Measurements from ENCODE around the gene LAP3.

- TF ChIP-seq, protein P1, sequence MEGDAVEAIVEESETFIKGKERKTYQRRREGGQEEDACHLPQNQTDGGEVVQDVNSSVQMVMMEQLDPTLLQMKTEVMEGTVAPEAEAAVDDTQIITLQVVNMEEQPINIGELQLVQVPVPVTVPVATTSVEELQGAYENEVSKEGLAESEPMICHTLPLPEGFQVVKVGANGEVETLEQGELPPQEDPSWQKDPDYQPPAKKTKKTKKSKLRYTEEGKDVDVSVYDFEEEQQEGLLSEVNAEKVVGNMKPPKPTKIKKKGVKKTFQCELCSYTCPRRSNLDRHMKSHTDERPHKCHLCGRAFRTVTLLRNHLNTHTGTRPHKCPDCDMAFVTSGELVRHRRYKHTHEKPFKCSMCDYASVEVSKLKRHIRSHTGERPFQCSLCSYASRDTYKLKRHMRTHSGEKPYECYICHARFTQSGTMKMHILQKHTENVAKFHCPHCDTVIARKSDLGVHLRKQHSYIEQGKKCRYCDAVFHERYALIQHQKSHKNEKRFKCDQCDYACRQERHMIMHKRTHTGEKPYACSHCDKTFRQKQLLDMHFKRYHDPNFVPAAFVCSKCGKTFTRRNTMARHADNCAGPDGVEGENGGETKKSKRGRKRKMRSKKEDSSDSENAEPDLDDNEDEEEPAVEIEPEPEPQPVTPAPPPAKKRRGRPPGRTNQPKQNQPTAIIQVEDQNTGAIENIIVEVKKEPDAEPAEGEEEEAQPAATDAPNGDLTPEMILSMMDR (conservative IDR thresholded peaks at IDR 0.05; ENCODE audit: low read length), result no peak
- no peak for TF ChIP-seq EZH2phosphoT487 (IDR thresholded peaks at IDR 0.05; ENCODE audit: borderline replicate concordance, low read depth, low read length)
Observed at GRCh38 chr4:17534705-17535104, 42.3 kb upstream of the LAP3 start.
